A673 (cell line): Measurements from ENCODE around the gene UBD. TPM values are rescaled to one million over a fixed set of nuclear protein-coding genes. Genes with fewer than 3 reads are reported as not detected.

Experiments
- BruUV-seq: library from RNA; stranded (reverse); fragments of 400-500 nt; replicated peaks from 2 replicates; lab custom pipeline; 2021; lab: Mats Ljungman, UMichigan
- CTCF ChIA-PET: fragments of 300-600 bp; sonication (Branson Sonifier 250); formaldehyde crosslinking; loops from one replicate; lab custom pipeline; 2022; ENCODE audit warnings: antibody characterized with exemption; lab: Charles Lee
- POLR2A ChIA-PET: fragments of 300-600 bp; sonication (Branson Sonifier 250); formaldehyde crosslinking; loops from one replicate; lab custom pipeline; 2022; ENCODE audit warnings: antibody characterized with exemption; ENCODE audit not compliant: low non-redundant PET; lab: Charles Lee
- DNase-seq: peaks from one replicate; pipeline ENCODE4 v3.0.0-alpha.2; 2015; ENCODE audit warnings: low spot score
- H3K27ac ChIP-seq: fragments of 200-600 bp; sonication (generic); 2 replicates; pipeline ENCODE4 v1.5.1; 2016; ENCODE audit warnings: mixed run types, low read depth, mild to moderate bottlenecking, mixed read lengths, antibody characterized with exemption, low read length; ENCODE audit not compliant: poor library complexity, severe bottlenecking
- H3K27me3 ChIP-seq: fragments of 200-600 bp; sonication (generic); replicated peaks from 2 replicates; pipeline ENCODE4 v1.6.1; 2017; ENCODE audit warnings: mixed run types, low read depth, mild to moderate bottlenecking, mixed read lengths, antibody characterized with exemption, low read length; ENCODE audit not compliant: insufficient read depth, poor library complexity
- H3K36me3 ChIP-seq: fragments of 200-600 bp; sonication (generic); 2 replicates; pipeline ENCODE4 v1.6.1; 2016; ENCODE audit warnings: mixed run types, mild to moderate bottlenecking, mixed read lengths, antibody characterized with exemption, low read length; ENCODE audit not compliant: insufficient read depth, poor library complexity, severe bottlenecking
- H3K4me1 ChIP-seq: fragments of 200-600 bp; sonication (generic); 2 replicates; pipeline ENCODE4 v1.6.1; 2017; ENCODE audit warnings: mixed run types, mild to moderate bottlenecking, mixed read lengths, antibody characterized with exemption, low read length; ENCODE audit not compliant: insufficient read depth, poor library complexity, severe bottlenecking
- H3K4me3 ChIP-seq: fragments of 200-600 bp; sonication (generic); 2 replicates; pipeline ENCODE4 v1.5.1; 2016; ENCODE audit warnings: low read depth, mixed run types, mild to moderate bottlenecking, mixed read lengths, low read length; ENCODE audit not compliant: poor library complexity, severe bottlenecking
- H3K9me3 ChIP-seq: fragments of 200-600 bp; sonication (generic); 2 replicates; pipeline ENCODE4 v1.6.1; 2016; ENCODE audit warnings: mixed run types, low read depth, mild to moderate bottlenecking, mixed read lengths, antibody characterized with exemption, low read length; ENCODE audit not compliant: poor library complexity, severe bottlenecking
- EZH2 ChIP-seq: fragments of 200-600 bp; sonication (generic); IDR thresholded peaks from 2 replicates; pipeline ENCODE4 v1.6.1; 2017; ENCODE audit warnings: borderline replicate concordance, low read depth, mild to moderate bottlenecking, mixed read lengths, antibody characterized with exemption, low read length; ENCODE audit not compliant: poor library complexity, severe bottlenecking
- intact Hi-C: fragments of 100-400 bp; cut with micrococcal nuclease; formaldehyde crosslinking; loops from one replicate; pipeline ENCODE4 v1.10.0; 2022; ENCODE audit not compliant: unreplicated experiment
- total RNA-seq: library from RNA; stranded (reverse); gene quantifications from 2 replicates; pipeline ENCODE4 v1.2.3, GENCODE V29; 2021
- TF ChIP-seq, protein P1 (sequence below): fragments of 300-800, 200-600 bp; sonication (generic); conservative IDR thresholded peaks from 2 replicates; pipeline ENCODE4 v1.5.1; 2017; ENCODE audit warnings: low read depth, mild to moderate bottlenecking, antibody characterized with exemption, low read length, moderate library complexity, mixed read lengths

Gene UBD
- total RNA-seq, 1 experiment from 2014 or later: not detected

DNA sequence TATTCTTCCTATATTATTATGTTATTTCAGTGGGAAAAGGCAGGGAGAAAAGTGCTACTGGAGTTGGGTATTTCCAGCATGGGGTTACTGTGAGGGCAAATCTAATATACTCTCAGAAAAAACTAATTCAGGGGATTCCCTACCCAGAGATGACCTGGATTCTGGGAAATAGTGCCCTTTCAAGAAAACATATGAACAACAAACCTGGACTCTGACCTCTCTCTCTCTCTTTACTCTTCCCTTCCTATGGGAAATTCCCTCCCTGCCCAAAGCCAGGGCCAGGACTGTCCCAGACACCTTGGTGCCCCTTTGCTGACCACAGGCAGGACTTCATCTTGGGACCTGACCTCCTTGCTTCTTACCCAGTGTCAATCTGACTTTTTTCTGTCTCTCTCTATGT, 1.6 kb upstream of the UBD start:
- POLR2A ChIA-PET: no interaction called here
- TF ChIP-seq, protein P1, sequence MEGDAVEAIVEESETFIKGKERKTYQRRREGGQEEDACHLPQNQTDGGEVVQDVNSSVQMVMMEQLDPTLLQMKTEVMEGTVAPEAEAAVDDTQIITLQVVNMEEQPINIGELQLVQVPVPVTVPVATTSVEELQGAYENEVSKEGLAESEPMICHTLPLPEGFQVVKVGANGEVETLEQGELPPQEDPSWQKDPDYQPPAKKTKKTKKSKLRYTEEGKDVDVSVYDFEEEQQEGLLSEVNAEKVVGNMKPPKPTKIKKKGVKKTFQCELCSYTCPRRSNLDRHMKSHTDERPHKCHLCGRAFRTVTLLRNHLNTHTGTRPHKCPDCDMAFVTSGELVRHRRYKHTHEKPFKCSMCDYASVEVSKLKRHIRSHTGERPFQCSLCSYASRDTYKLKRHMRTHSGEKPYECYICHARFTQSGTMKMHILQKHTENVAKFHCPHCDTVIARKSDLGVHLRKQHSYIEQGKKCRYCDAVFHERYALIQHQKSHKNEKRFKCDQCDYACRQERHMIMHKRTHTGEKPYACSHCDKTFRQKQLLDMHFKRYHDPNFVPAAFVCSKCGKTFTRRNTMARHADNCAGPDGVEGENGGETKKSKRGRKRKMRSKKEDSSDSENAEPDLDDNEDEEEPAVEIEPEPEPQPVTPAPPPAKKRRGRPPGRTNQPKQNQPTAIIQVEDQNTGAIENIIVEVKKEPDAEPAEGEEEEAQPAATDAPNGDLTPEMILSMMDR: no peak
- no peak for TF ChIP-seq EZH2
- CTCF ChIA-PET: no interaction called here
- Histone ChIP-seq H3K36me3 (no peaks in the 10 kb centered on the region), H3K4me3 (no peak overlapping the region), H3K27me3 (peaks cover 79% of the 10 kb centered on the region), H3K9me3 (no peaks in the 10 kb centered on the region), H3K27ac (no peak overlapping the region), H3K4me1 (no peaks in the 10 kb centered on the region)
- no TSS peak for BruUV-seq
- DNase-seq: no peak
- intact Hi-C loops: no loop called here

DNA sequence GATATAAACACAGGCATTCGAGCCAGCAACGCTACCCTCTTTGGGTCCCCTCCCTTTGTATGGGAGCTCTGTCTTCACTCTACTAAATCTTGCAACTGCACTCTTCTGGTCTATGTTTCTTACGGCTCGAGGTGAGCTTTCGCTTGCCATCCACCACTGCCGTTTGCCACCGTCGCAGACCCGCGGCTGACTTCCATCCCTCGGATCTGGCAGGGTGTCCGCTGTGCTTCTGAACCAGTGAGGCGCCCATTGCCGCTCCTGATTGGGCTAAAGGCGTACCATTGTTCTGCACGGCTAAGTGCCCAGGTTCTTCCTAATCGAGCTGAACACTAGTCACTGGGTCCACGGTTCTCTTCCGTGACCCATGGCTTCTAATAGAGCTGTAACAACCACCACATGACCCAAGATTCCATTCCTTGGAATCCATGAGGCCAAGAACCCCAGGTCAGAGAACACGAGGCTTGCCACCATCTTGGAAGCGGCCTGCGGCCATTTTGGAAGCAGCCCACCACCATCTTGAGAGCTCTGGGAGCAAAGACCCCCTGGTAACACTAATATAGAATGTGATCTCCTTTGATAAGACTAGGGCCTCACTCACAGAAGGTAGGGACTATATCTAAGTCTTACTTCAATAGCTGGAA, 973 bp downstream of the UBD start:
- Histone ChIP-seq H3K4me3 (no peak overlapping the region), H3K36me3 (no peaks in the 10 kb centered on the region), H3K4me1 (no peaks in the 10 kb centered on the region), H3K9me3 (no peaks in the 10 kb centered on the region), H3K27ac (no peak overlapping the region), H3K27me3 (peaks cover 83% of the 10 kb centered on the region)
- DNase-seq: no peak
- ChIA-PET POLR2A (no interaction called here), CTCF (no interaction called here)
- TF ChIP-seq, protein P1: no peak
- TF ChIP-seq EZH2: no peak
- BruUV-seq: no TSS peak
- intact Hi-C loops: no loop called here

- no peak for DNase-seq
- POLR2A ChIA-PET: no interaction called here
- TF ChIP-seq, protein P1: no peak
- TF ChIP-seq EZH2: no peak
- Histone ChIP-seq H3K36me3 (no peaks in the 10 kb centered on the region), H3K4me1 (no peaks in the 10 kb centered on the region), H3K27me3 (peaks cover 83% of the 10 kb centered on the region), H3K9me3 (no peaks in the 10 kb centered on the region), H3K4me3 (no peak overlapping the region), H3K27ac (no peak overlapping the region)
- CTCF ChIA-PET: no interaction called here
- BruUV-seq: no TSS peak
- intact Hi-C loops: no loop called here
These were observed 2.2 kb downstream of the UBD start for GRCh38 chr6:29557320-29557719.
